RWPE1 (cell line): ENCODE results near the gene RAB29.

Experiments used
- CTCF ChIA-PET: fragments of 350-600 bp; sonication (Branson Sonifier 250); formaldehyde crosslinking; extraction: SDS; loops from one replicate; lab custom pipeline; 2021; lab: Yijun Ruan, JAX
- POLR2A ChIA-PET: fragments of 400-600 bp; formaldehyde crosslinking; extraction: SDS; loops from one replicate; lab custom pipeline; 2020; ENCODE audit warnings: antibody characterized with exemption; ENCODE audit not compliant: low non-redundant PET; lab: Yijun Ruan, JAX
- DNase-seq: peaks from one replicate; pipeline ENCODE4 v3.0.0; 2012; ENCODE audit warnings: low spot score
- H3K27ac ChIP-seq: fragments of 450-650 bp; 2 replicates; pipeline ENCODE4 v1.5.1; 2017
- CTCF ChIP-seq: fragments of 450-650 bp; conservative IDR thresholded peaks from 2 replicates; pipeline ENCODE4 v1.5.1; 2017; ENCODE audit warnings: low read depth, mild to moderate bottlenecking

RAB29 gene

GRCh38 chr1:205809469-205809868 is 34.2 kb upstream of the RAB29 start:
- CTCF ChIA-PET, result no interaction called here
- TF ChIP-seq CTCF, result no peak
- POLR2A ChIA-PET, result no interaction called here
- no peak for DNase-seq
- H3K27ac ChIP-seq, result no peak overlapping the region

DNA sequence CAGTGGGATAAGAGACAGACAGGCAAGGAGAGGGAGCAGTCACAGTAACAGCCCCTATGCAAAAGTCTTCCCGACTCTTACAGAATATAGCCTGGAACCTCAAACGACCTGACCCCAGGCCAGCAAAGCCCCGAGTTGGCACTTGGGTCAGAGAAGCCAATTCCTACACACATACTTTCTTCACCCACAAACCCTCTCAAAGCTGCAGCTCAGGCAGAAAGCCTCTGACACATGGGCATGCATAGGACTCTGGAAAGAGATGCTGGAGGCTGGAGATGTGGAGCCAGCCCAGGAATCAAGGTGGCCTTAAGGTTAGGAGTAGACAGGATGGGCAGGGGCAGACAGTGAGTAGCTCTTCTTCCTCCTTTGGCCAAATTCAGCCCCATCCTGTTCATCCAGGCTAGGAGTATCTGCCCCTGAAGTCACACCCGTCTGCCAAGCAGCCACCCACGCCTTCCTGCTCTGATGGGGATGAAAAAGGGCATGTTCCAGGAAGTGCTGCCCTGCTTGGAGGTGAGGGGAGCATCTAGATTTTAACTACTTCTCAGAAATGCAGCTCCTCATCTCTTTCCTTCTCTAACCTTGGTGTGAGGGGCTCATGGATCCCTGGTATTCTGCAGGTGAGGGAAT is 29.9 kb upstream of the RAB29 start:
- H3K27ac ChIP-seq, result no peak overlapping the region
- POLR2A ChIA-PET, result no interaction called here
- CTCF ChIA-PET, result interaction anchor here (1.3 to 2.7 kb wide), 3 partner anchors 11 to 172 kb away, joined by 6 to 10 read pairs (median 9); no protein-coding TSS in a partner anchor
- no peak for TF ChIP-seq CTCF
- DNase-seq, result no peak

GRCh38 chr1:205804605-205805004 is 29.3 kb upstream of the RAB29 start:
- ChIA-PET CTCF (interaction anchor here (1.3 to 2.7 kb wide), 3 partner anchors 10 to 173 kb away, joined by 6 to 10 read pairs (median 9); no protein-coding TSS in a partner anchor), POLR2A (no interaction called here)
- no peak overlapping the region for H3K27ac ChIP-seq

DNA sequence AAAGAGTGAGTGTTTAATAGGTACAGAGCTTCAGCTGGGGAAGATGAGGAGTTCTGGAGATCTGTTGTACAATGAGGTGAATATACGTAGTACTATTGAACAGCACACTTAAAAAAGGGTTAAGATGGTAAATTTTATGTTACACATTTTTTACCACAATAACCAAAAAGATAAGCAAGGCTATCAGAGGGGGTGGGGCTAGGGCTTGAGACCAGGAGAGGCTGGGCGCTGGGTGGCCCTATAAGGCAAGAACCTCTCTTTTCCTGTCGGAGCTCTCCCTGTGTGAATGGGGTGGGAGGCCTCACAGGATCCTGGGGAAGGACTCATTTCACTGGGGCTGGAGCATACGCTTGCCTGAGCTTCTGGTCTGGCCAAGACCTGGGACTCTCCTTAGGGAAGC is 28.7 kb upstream of the RAB29 start:
- no peak for TF ChIP-seq CTCF
- CTCF ChIA-PET, result interaction anchor here (1.3 to 2.7 kb wide), 3 partner anchors 9 to 173 kb away, joined by 6 to 10 read pairs (median 9); no protein-coding TSS in a partner anchor
- POLR2A ChIA-PET, result no interaction called here
- no peak for DNase-seq
- H3K27ac ChIP-seq, result no peak overlapping the region

More at GRCh38 chr1:205804605-205805004, 29.3 kb upstream of the RAB29 start:
- TF ChIP-seq CTCF, result no peak
- DNase-seq, result no peak

GRCh38 chr1:205802060-205802459 is 26.8 kb upstream of the RAB29 start:
- TF ChIP-seq CTCF, result no peak
- no peak for DNase-seq
- POLR2A ChIA-PET, result no interaction called here
- CTCF ChIA-PET, result interaction anchor here (0.9 to 1.9 kb wide), 3 partner anchors 10 to 175 kb away, joined by 3 to 6 read pairs (median 3); no protein-coding TSS in a partner anchor
- H3K27ac ChIP-seq, result no peak overlapping the region

DNA sequence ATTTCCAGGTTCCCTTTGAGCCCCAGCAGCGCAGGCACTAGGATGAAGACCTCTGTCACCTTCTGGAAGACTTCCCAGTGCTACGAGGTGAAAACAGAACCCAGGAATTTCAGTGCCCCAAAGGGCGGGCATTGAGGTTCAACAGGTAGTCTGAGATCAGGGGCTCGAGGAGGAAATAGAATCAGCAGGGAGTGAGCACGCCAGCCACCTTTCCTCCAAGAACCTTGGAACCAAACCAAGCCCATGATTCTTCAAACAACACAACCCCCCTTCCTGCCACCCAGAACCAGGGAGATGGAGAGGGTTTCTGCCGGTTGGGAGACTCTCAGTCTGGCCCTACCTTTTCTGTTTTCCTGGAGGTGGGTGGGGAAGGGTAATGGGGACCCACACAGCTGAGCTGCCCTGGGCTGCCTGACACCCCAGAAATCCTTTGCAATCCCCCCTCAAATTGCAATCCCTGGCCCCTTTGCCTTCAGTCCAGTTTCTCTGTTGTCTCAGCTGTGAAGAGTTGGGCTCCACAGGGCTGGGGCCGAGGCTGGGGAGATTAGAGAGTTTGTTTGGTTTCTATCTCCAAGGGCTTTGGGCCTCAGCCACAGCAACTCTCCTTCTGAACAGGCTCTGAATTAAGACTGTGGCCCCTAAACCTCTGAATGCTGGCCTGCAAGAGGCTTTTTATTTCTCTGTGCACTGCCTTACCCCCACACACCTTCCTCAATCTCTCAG is 25.9 kb upstream of the RAB29 start:
- H3K27ac ChIP-seq, result no peak overlapping the region
- no peak for DNase-seq
- CTCF ChIA-PET, result interaction anchor here (0.8 to 1.9 kb wide), 4 partner anchors 9 to 176 kb away, joined by 3 to 6 read pairs (median 3); no protein-coding TSS in a partner anchor
- POLR2A ChIA-PET, result no interaction called here
- no peak for TF ChIP-seq CTCF
